HUES6 (cell line): Measurements from ENCODE around the gene ITGB7.

Source experiments
- H3K27ac ChIP-seq: 2 replicates; pipeline ENCODE4 v1.7.0; 2013; ENCODE audit warnings: low read depth, mild to moderate bottlenecking, low read length, inconsistent platforms
- H3K27me3 ChIP-seq: 2 replicates; pipeline ENCODE4 v1.6.1; 2013; ENCODE audit warnings: low read length; ENCODE audit not compliant: control insufficient read depth, insufficient read depth
- H3K36me3 ChIP-seq: 2 replicates; pipeline ENCODE4 v1.6.1; 2013; ENCODE audit warnings: low read length; ENCODE audit not compliant: control insufficient read depth, insufficient read depth
- H3K4me1 ChIP-seq: 2 replicates; pipeline ENCODE4 v1.6.1; 2013; ENCODE audit warnings: low read length; ENCODE audit not compliant: control insufficient read depth, insufficient read depth
- H3K4me3 ChIP-seq: 2 replicates; pipeline ENCODE4 v1.5.1; 2013; ENCODE audit warnings: low read depth, low read length
- H3K9ac ChIP-seq: one replicate; pipeline ENCODE4 v1.6.1; 2013; ENCODE audit warnings: mild to moderate bottlenecking, low read length
- H3K9me3 ChIP-seq: 2 replicates; pipeline ENCODE4 v1.6.1; 2013; ENCODE audit warnings: low read depth, low read length; ENCODE audit not compliant: control insufficient read depth, insufficient read depth

Gene ITGB7

DNA sequence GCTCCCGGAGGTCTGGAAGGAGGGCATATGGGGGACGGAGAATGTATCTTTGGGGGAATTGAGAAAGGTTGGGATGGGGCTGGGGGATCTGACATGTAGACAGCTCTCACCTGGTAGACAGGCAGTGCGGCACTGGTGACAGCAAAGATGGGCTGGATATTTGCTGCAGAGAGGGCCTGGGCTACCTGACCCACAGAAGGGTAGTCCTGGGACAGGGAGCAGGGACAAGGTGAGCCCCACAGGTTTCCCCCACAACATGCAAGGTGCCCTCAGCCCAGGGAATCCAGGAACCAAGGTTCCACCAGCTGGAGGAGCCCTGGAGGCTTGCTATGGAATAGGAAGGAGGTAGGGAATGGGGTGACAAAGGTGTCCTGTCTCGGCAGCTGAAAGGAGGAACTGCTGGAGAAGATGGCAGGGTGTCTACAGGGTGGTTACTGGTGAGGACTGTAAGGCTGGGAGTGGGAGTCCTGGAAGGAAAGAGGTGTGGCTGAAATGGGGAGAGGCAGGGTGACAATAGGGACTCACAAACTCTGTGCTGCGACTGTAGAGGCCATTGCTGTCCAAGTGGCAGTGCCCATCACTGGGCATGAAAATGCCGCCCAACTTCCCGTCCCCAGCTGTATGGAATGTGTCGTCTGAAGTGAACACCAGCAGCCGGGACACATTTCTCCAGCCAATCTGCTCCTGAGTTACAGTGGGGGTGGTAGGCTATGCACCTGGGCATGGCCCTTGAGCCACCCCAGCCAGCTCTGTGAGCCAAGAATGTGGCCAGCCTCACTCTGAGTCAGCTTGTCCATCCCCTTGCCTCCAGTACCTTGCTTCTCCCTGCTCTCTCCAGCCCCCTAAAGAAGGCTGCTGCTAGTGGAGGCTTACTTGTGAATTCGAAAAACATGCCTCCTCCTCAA is 11.3 kb downstream of the ITGB7 start:
- Histone ChIP-seq H3K27ac (no peak overlapping the region), H3K9me3 (no peaks in the 10 kb centered on the region), H3K4me1 (peaks cover 8% of the 10 kb centered on the region; the same call in 1 of the 2 replicates), H3K36me3 (no peaks in the 10 kb centered on the region), H3K9ac (no peak overlapping the region), H3K4me3 (no peak overlapping the region), H3K27me3 (peaks cover 82% of the 10 kb centered on the region)

DNA sequence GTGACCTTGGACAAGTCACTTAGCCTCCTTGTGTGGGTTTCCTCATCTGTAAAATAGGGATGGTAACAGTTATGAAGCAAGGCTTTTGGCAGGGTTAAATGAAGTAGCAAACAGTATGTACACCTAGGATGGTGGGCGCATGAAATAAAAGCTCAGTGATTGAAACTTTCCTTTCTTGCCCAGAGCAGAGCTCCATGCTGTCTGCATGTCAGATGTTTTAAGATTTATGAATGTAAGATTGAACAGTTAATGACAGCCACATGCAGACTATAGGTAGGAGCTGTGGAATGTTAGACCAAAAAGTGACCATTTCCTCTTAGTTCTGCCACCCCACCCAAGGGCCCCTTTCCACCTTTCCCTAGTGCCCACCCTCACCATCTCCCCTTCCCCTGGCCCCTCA is 12.1 kb downstream of the ITGB7 start:
- peaks cover 11% of the 10 kb centered on the region; the same call in 1 of the 2 replicates for H3K4me1 ChIP-seq
- H3K9me3 ChIP-seq, result no peaks in the 10 kb centered on the region
- no peaks in the 10 kb centered on the region for H3K36me3 ChIP-seq
- H3K4me3 ChIP-seq, result no peak overlapping the region
- no peak overlapping the region for H3K27ac ChIP-seq
- peaks cover 77% of the 10 kb centered on the region for H3K27me3 ChIP-seq
- no peak overlapping the region for H3K9ac ChIP-seq

DNA sequence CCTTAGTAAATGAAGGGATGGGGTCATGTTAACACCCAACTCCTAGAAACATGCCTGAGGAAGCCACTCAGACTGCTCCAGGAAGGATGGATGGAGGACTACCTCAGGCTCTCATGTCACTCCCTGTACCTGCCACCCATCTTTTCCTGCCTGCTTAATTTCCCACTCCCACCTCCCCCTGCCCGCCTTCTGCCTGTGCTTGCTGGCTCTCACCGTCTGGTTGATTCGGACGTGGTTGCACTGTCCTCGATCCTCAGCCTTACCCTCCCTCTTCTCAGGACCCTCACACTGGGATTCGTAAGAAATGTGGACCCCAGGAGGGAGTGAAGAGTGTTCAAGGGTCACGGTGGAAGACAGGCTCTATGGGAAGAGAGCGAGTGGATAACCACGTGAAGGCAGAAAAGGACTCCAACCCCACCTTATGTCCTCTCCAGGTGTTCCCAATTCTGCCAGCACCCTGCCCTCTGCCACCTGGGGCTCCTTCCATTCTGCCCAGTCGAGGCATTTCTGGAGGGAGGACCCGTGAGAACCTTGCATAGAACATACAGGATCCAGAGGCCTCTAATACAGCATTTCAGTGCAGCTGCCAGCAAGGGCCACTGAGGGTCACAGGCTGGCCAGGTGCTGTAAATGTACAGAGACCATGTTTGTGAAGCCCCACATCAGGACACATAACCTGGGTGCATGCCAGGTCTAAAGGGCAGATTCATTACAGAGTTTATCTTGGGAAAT is 12.9 kb downstream of the ITGB7 start:
- no peaks in the 10 kb centered on the region for H3K9me3 ChIP-seq
- peaks cover 11% of the 10 kb centered on the region; the same call in 1 of the 2 replicates for H3K4me1 ChIP-seq
- H3K36me3 ChIP-seq, result no peaks in the 10 kb centered on the region

GRCh38 chr12:53193040-53193439 is 14.0 kb downstream of the ITGB7 start:
- Histone ChIP-seq H3K4me1 (peaks cover 10% of the 10 kb centered on the region; the same call in 1 of the 2 replicates), H3K9me3 (no peaks in the 10 kb centered on the region), H3K9ac (no peak overlapping the region), H3K4me3 (no peak overlapping the region), H3K36me3 (peaks cover 3% of the 10 kb centered on the region), H3K27ac (no peak overlapping the region), H3K27me3 (peaks cover 60% of the 10 kb centered on the region)

More for the DNA sequence above, 12.9 kb downstream of the ITGB7 start:
- Histone ChIP-seq H3K27me3 (peaks cover 71% of the 10 kb centered on the region), H3K9ac (no peak overlapping the region), H3K4me3 (no peak overlapping the region), H3K27ac (no peak overlapping the region)

DNA sequence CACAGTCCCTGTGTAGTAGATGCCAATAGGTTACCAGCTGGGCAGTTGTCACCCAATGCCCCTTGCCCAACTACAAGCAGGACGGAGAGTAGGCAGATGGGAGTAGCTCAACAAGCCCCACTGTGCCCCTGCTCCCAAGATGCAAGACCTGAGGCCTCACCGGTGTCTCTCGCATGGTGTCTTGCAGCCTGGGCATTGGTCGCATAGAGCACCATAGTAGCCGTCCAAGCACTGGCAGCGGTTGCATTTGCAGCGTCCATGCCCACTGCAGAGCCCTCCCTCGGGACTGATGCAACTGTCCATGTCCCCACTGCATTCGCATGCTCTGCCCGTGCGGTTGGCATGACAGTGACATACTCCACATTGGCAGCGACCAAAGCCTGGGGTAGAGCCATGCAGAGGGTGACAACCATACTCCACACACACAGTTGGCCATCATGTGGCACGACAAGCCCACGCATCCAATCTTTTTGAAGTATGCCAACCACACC is 14.5 kb downstream of the ITGB7 start:
- H3K9ac ChIP-seq, result no peak overlapping the region
- no peak overlapping the region for H3K27ac ChIP-seq
- H3K9me3 ChIP-seq, result no peaks in the 10 kb centered on the region
- H3K27me3 ChIP-seq, result peaks cover 55% of the 10 kb centered on the region
- peaks cover 8% of the 10 kb centered on the region for H3K36me3 ChIP-seq
- no peak overlapping the region for H3K4me3 ChIP-seq
- peaks cover 7% of the 10 kb centered on the region; the same call in 1 of the 2 replicates for H3K4me1 ChIP-seq

DNA sequence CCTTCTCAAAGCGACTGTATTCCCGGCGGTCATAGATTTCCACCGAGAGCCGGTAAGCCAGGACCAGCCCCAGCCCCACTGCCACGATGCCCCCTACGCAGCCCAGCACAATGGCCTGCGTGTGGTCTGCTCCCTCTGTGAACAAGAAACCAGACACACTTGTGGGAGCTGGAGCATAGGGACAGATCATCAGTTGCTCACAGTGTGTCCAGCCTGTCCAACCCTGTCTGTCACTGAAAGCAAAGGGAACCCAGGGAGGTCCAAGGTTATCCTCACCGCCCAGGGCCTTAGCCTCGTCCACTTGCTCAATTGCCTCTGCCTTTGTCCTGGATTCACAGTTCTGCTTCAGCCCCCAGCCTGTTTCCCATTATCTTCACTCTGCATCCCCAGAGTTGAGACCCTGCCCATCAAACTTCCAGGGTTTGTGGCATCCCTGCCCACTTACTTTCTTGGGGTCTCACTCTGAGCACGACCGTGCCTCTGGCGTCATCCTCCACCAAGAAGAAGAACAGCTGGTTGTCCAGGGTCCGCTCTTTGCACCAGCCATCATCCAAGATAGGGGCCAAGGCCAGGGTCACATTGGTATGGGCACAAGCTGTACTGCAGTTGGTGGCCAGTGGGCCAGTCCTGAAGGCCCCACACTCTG is 15.0 kb downstream of the ITGB7 start:
- Histone ChIP-seq H3K36me3 (peaks cover 14% of the 10 kb centered on the region), H3K4me3 (no peak overlapping the region), H3K27ac (no peak overlapping the region), H3K4me1 (peaks cover 3% of the 10 kb centered on the region; the same call in 1 of the 2 replicates), H3K9ac (no peak overlapping the region), H3K9me3 (no peaks in the 10 kb centered on the region), H3K27me3 (peaks cover 49% of the 10 kb centered on the region)

DNA sequence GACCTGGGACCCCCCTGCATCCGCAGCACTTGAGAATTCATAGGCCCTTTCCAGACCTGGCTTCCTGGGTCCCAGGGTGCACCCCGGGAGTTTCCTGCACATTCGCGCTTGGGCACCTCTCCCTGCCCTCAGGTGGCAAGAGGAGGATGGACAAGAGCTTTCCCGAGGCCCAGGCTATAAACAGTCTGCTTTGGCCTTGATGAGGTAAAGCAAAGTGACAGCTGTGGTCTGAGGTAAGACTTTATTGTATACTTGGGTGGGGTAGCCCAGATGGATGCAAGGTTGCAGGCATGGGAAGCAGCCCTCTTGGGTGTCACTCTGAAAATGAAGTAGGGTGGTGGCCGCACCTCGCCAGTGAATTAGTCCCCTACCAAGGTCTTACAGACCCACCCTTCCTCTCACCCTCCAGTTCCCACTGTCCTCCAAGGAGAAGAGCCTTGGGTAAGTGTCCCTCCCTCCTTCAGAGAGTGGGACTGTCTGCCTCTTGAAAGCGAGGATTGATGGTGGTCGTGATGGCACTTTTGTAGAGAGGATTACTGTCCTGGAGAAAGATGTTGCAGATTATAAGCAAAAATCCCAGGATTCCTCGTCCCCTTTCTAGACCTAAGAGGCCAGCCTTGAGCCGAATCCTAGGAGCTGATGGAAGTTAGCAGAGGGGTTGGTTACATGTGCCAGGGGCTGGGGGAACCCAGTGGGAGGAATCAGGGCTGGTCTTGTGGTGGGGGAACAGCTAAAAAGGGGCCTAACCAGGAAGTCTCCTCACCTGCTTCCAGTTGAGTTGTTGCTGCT is 15.8 kb downstream of the ITGB7 start:
- Histone ChIP-seq H3K9me3 (no peaks in the 10 kb centered on the region), H3K27me3 (peaks cover 42% of the 10 kb centered on the region), H3K4me3 (no peak overlapping the region), H3K27ac (no peak overlapping the region), H3K4me1 (peaks cover 3% of the 10 kb centered on the region; the same call in 1 of the 2 replicates), H3K36me3 (peaks cover 21% of the 10 kb centered on the region), H3K9ac (no peak overlapping the region)

- no peaks in the 10 kb centered on the region for H3K9me3 ChIP-seq
- H3K27ac ChIP-seq, result no peak overlapping the region
- no peak overlapping the region for H3K9ac ChIP-seq
- no peak overlapping the region for H3K4me3 ChIP-seq
- peaks cover 32% of the 10 kb centered on the region for H3K27me3 ChIP-seq
- peaks cover 32% of the 10 kb centered on the region for H3K36me3 ChIP-seq
- H3K4me1 ChIP-seq, result peaks cover 3% of the 10 kb centered on the region; the same call in 1 of the 2 replicates
Measured at GRCh38 chr12:53190108-53190729, 16.8 kb downstream of the ITGB7 start.

DNA sequence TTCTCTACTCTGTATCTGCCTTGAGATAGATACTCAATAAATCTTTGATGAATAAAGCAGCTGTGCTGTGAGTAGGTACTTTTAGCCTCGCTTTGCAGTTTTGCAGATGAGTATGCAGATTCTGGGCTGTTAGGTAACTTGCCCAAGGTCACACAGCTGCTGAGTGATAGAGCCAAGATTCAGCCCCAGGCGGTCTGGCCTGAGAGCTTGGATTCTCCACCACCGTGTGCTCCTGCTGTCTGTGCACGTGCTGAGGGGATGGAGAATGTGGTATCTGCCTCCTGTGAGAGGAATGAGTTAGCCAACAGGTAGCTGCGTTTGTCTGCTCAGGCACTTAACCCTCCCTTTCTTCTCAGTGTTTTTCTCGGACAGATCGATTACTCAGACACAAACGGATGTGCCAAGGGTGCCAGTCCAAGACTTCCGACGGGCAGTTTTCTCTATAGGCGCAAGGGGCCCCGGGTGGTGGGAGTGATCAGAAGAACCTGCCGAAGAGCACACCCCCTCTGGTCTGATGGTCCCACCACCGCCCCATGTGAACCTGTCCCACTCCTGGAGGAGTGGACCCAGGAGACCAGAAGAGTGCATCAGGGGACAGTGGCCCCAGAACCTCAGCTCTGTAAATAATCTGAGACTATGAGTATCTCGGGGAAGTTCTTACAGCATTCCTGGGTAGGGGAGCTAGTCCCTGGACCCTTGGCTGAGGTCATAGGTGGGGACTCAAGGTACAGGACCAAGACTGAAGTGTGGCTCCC is 19.7 kb downstream of the ITGB7 start:
- peaks cover 3% of the 10 kb centered on the region; the same call in 1 of the 2 replicates for H3K4me1 ChIP-seq
- H3K27ac ChIP-seq, result no peak overlapping the region
- no peak overlapping the region for H3K9ac ChIP-seq
- H3K4me3 ChIP-seq, result no peak overlapping the region
- peaks cover 4% of the 10 kb centered on the region; the same call in 1 of the 2 replicates for H3K27me3 ChIP-seq
- H3K9me3 ChIP-seq, result no peaks in the 10 kb centered on the region
- H3K36me3 ChIP-seq, result peaks cover 51% of the 10 kb centered on the region
